Osteocyte (in vitro differentiated cells): Measurements from ENCODE around the gene MSH2. TPM values are rescaled to one million over a fixed set of nuclear protein-coding genes. Genes with fewer than 3 reads are reported as not detected.

Experiments used
- DNase-seq: peaks from one replicate; pipeline ENCODE4 v3.0.0; 2021; ENCODE audit warnings: mixed read lengths; ENCODE audit not compliant: unreplicated experiment; ENCODE audit errors: extremely low spot score
- H3K27ac Mint-ChIP-seq: one replicate; pipeline ENCODE4 v1.8.0; 2021; ENCODE audit warnings: mild to moderate bottlenecking, mixed read lengths; ENCODE audit not compliant: unreplicated experiment
- H3K27me3 Mint-ChIP-seq: one replicate; pipeline ENCODE4 v1.8.0; 2021; ENCODE audit warnings: mixed read lengths; ENCODE audit not compliant: unreplicated experiment
- H3K36me3 Mint-ChIP-seq: one replicate; pipeline ENCODE4 v1.8.0; 2021; ENCODE audit warnings: mixed read lengths; ENCODE audit not compliant: unreplicated experiment
- H3K4me1 Mint-ChIP-seq: one replicate; pipeline ENCODE4 v1.8.0; 2021; ENCODE audit warnings: mixed read lengths; ENCODE audit not compliant: unreplicated experiment
- H3K4me3 Mint-ChIP-seq: one replicate; pipeline ENCODE4 v1.8.0; 2021; ENCODE audit warnings: mild to moderate bottlenecking, moderate library complexity, mixed read lengths; ENCODE audit not compliant: unreplicated experiment
- H3K9me3 Mint-ChIP-seq: one replicate; pipeline ENCODE4 v1.8.0; 2021; ENCODE audit warnings: mixed read lengths; ENCODE audit not compliant: unreplicated experiment
- CTCF ChIP-seq: fragments of 200-600 bp; sonication (generic); IDR thresholded peaks from 2 replicates; pipeline ENCODE4 v1.5.0; 2021; ENCODE audit warnings: antibody characterized with exemption, mild to moderate bottlenecking, moderate library complexity
- microRNA-seq: library from miRNA; unstranded; fragments of <30 nt; microRNA quantifications from one replicate; pipeline ENCODE4 v1.1.0, GENCODE V29; 2020; ENCODE audit not compliant: unreplicated experiment
- total RNA-seq: library from RNA; stranded (reverse); gene quantifications from 2 replicates; pipeline ENCODE4 v1.2.1, GENCODE V29; 2021

MSH2 gene
- total RNA-seq, 1 donor from 2014 or later = 27.0 TPM

- no peak overlapping the region for H3K27ac Mint-ChIP-seq
- TF ChIP-seq CTCF = no peak
- no peaks in the 10 kb centered on the region for H3K27me3 Mint-ChIP-seq
- H3K36me3 Mint-ChIP-seq = no peaks in the 10 kb centered on the region
- DNase-seq = no peak
- peaks cover 37% of the 10 kb centered on the region for H3K4me1 Mint-ChIP-seq
- H3K9me3 Mint-ChIP-seq = no peaks in the 10 kb centered on the region
- no peak overlapping the region for H3K4me3 Mint-ChIP-seq
These were observed 128.6 kb downstream of the MSH2 start for GRCh38 chr2:47531378-47532042.

Small RNAs within 50 kb of the gene (microRNA-seq; reads per million reads assigned to microRNA genes)
- gene MIR559 = not detected

Other genes starting within 250 kb of the MSH2 start
- 0.37 and 0.56 TPM in 2 replicates for gene STPG4, start 247.8 kb upstream of the MSH2 start, total RNA-seq
- gene CALM2, start 226.6 kb upstream of the MSH2 start, total RNA-seq = 594 TPM in 2 replicates
- 1.1 and 2.4 TPM in 2 replicates for gene EPCAM, start 33.8 kb upstream of the MSH2 start, total RNA-seq
- not detected in 2 replicates for gene KCNK12, start 167.8 kb downstream of the MSH2 start, total RNA-seq